GM12864 (cell line): ENCODE measurements around the gene MSRB3.

Experiments used
- DNase-seq: peaks from one replicate; pipeline ENCODE4 v3.0.0-alpha.2; 2011; ENCODE audit warnings: low read depth
- H3K4me3 ChIP-seq: 2 replicates; pipeline ENCODE4 v1.5.1; 2011; ENCODE audit warnings: mild to moderate bottlenecking, low read depth, low read length, control low read depth
- TF ChIP-seq, protein P1 (sequence below): IDR thresholded peaks from 2 replicates; pipeline ENCODE4 v1.5.1; 2011; ENCODE audit warnings: low read depth, mild to moderate bottlenecking, moderate library complexity, low read length, control low read depth, inconsistent platforms; ENCODE audit errors: missing control alignments

MSRB3 gene

DNA sequence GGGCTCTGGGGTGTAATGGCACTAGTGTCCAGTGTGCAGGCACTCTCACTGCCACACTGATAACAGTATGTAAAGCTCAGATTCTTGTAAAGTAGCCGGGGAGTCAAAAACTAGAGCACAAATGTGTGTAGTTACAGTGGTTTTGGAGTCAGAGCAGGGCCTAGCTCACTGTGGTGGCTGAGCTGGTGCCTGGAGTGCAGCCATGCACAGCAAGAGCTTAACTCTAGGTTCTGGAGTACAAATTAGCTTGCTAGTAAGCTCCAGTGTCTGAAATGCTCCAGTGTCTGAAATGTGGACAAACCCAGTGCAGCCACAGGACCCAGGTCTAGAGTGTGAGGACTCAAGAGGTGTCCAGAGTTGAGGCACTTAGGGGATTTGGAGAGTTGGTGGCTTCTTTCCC lies 149.2 kb downstream of the MSRB3 start:
- no peak for DNase-seq

GRCh38 chr12:65430006-65430405 lies 151.5 kb downstream of the MSRB3 start:
- no peak for DNase-seq
- TF ChIP-seq, protein P1, sequence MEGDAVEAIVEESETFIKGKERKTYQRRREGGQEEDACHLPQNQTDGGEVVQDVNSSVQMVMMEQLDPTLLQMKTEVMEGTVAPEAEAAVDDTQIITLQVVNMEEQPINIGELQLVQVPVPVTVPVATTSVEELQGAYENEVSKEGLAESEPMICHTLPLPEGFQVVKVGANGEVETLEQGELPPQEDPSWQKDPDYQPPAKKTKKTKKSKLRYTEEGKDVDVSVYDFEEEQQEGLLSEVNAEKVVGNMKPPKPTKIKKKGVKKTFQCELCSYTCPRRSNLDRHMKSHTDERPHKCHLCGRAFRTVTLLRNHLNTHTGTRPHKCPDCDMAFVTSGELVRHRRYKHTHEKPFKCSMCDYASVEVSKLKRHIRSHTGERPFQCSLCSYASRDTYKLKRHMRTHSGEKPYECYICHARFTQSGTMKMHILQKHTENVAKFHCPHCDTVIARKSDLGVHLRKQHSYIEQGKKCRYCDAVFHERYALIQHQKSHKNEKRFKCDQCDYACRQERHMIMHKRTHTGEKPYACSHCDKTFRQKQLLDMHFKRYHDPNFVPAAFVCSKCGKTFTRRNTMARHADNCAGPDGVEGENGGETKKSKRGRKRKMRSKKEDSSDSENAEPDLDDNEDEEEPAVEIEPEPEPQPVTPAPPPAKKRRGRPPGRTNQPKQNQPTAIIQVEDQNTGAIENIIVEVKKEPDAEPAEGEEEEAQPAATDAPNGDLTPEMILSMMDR: no peak
- H3K4me3 ChIP-seq: no peak overlapping the region

More for the DNA sequence above, 149.2 kb downstream of the MSRB3 start:
- H3K4me3 ChIP-seq: no peak overlapping the region
- TF ChIP-seq, protein P1: no peak

- no peak for DNase-seq
- H3K4me3 ChIP-seq: no peak overlapping the region
- TF ChIP-seq, protein P1: no peak
These were observed 152.3 kb downstream of the MSRB3 start for GRCh38 chr12:65430571-65431306.

- TF ChIP-seq, protein P1: no peak
- H3K4me3 ChIP-seq: no peak overlapping the region
These were observed 153.6 kb downstream of the MSRB3 start for GRCh38 chr12:65432114-65432513.

GRCh38 chr12:65432651-65433050 lies 154.2 kb downstream of the MSRB3 start:
- DNase-seq: no peak
- TF ChIP-seq, protein P1: no peak
- H3K4me3 ChIP-seq: no peak overlapping the region

More at GRCh38 chr12:65432114-65432513, 153.6 kb downstream of the MSRB3 start:
- no peak for DNase-seq

DNA sequence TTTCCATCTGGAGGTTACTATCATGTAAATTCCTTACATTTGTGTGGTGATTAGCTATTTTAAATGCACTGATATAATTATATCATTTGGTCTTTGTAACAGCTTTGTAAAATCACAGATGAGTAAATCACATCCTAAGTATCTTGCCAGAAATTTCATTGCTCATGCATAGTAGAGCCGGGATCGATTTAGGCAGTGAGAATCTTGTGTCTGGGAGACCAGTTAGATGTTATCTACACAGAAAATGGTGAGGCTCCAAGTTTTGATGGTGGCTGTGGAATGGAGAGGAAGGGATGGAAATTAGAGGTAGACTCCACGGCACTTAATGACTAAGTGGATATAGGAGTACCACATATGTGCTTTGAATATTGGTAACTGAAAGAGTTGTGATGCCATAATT lies 156.3 kb downstream of the MSRB3 start:
- TF ChIP-seq, protein P1: no peak
- DNase-seq: no peak
- H3K4me3 ChIP-seq: no peak overlapping the region

DNA sequence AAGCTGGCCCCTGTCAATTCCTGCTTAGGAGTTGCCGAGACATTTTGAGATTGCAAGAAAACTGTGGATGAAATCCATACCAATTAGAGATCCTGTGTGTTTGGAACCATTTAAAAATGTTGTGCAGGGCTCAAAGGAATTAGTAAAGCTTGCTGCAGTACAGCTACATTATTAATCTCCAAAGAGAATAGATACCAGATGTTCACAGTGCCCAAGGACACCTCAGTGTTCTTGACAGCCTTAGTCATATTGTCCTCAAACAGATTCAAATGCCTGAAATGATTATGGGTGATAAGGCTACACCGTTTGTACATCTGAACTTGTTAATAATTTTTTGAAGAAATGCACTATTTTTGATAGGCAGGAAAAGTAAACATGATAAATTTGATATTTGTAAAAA lies 164.6 kb downstream of the MSRB3 start:
- H3K4me3 ChIP-seq: no peak overlapping the region
- no peak for DNase-seq
- TF ChIP-seq, protein P1: no peak
